ENCODE measurements around the gene DOLK.

DNA sequence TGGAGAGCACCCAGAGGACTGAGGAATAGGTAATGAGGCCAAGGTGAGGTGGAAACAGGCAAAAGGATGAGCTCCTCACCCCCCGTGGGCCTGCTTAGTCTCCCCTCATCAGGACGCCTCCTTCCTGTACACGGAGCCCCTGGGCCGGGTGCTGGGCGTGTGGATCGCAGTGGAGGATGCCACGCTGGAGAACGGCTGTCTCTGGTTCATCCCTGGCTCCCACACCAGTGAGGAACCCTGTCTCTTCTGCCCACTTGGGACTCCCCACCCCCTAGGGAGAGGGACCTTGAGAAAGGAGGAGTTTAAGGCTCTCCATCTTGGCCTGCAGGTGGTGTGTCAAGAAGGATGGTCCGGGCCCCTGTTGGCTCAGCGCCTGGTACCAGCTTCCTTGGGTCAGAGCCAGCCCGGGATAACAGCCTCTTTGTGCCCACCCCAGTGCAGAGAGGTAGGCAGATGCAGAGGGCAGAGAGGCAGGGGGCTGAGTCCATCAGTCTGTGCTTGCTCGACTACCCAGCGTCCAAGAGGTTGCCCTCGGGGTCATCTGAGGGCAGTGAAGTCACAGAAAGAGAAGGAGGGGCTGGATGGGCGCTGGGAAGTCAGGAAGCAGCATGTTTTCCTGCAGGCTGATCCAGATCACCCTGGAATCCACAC is 7.0 kb downstream of the DOLK start:
- TF ChIP-seq, protein P1, sequence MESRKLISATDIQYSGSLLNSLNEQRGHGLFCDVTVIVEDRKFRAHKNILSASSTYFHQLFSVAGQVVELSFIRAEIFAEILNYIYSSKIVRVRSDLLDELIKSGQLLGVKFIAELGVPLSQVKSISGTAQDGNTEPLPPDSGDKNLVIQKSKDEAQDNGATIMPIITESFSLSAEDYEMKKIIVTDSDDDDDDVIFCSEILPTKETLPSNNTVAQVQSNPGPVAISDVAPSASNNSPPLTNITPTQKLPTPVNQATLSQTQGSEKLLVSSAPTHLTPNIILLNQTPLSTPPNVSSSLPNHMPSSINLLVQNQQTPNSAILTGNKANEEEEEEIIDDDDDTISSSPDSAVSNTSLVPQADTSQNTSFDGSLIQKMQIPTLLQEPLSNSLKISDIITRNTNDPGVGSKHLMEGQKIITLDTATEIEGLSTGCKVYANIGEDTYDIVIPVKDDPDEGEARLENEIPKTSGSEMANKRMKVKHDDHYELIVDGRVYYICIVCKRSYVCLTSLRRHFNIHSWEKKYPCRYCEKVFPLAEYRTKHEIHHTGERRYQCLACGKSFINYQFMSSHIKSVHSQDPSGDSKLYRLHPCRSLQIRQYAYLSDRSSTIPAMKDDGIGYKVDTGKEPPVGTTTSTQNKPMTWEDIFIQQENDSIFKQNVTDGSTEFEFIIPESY (IDR thresholded peaks at IDR 0.05): no peak
- no peak for TF ChIP-seq ATF7 (IDR thresholded peaks at IDR 0.05; ENCODE audit: low read depth)
- TF ChIP-seq, protein P2, sequence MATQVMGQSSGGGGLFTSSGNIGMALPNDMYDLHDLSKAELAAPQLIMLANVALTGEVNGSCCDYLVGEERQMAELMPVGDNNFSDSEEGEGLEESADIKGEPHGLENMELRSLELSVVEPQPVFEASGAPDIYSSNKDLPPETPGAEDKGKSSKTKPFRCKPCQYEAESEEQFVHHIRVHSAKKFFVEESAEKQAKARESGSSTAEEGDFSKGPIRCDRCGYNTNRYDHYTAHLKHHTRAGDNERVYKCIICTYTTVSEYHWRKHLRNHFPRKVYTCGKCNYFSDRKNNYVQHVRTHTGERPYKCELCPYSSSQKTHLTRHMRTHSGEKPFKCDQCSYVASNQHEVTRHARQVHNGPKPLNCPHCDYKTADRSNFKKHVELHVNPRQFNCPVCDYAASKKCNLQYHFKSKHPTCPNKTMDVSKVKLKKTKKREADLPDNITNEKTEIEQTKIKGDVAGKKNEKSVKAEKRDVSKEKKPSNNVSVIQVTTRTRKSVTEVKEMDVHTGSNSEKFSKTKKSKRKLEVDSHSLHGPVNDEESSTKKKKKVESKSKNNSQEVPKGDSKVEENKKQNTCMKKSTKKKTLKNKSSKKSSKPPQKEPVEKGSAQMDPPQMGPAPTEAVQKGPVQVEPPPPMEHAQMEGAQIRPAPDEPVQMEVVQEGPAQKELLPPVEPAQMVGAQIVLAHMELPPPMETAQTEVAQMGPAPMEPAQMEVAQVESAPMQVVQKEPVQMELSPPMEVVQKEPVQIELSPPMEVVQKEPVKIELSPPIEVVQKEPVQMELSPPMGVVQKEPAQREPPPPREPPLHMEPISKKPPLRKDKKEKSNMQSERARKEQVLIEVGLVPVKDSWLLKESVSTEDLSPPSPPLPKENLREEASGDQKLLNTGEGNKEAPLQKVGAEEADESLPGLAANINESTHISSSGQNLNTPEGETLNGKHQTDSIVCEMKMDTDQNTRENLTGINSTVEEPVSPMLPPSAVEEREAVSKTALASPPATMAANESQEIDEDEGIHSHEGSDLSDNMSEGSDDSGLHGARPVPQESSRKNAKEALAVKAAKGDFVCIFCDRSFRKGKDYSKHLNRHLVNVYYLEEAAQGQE (IDR thresholded peaks at IDR 0.05; ENCODE audit: low read depth, low read length): no peak
- TF ChIP-seq, protein P3, sequence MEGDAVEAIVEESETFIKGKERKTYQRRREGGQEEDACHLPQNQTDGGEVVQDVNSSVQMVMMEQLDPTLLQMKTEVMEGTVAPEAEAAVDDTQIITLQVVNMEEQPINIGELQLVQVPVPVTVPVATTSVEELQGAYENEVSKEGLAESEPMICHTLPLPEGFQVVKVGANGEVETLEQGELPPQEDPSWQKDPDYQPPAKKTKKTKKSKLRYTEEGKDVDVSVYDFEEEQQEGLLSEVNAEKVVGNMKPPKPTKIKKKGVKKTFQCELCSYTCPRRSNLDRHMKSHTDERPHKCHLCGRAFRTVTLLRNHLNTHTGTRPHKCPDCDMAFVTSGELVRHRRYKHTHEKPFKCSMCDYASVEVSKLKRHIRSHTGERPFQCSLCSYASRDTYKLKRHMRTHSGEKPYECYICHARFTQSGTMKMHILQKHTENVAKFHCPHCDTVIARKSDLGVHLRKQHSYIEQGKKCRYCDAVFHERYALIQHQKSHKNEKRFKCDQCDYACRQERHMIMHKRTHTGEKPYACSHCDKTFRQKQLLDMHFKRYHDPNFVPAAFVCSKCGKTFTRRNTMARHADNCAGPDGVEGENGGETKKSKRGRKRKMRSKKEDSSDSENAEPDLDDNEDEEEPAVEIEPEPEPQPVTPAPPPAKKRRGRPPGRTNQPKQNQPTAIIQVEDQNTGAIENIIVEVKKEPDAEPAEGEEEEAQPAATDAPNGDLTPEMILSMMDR (IDR thresholded peaks at IDR 0.05 in 2 of 3, conservative IDR thresholded peaks at IDR 0.05 in 1 of 3; ENCODE audit: control insufficient read depth in 2 of 3, extremely low read depth in 1 of 3, insufficient read depth in 1 of 3, low read depth in 3 of 3, low read length in 3 of 3): no peak
- no peak for TF ChIP-seq ESRRA (IDR thresholded peaks at IDR 0.05; ENCODE audit: low read length)
- no peak for TF ChIP-seq POLR2A (IDR thresholded peaks at IDR 0.05; ENCODE audit: low read depth, low read length)
- no peak for TF ChIP-seq RAD21 (IDR thresholded peaks at IDR 0.05; ENCODE audit: insufficient read depth, low read depth, low read length)
- TF ChIP-seq NBN (IDR thresholded peaks at IDR 0.05): no peak
- no peak for TF ChIP-seq POLR2AphosphoS2 (IDR thresholded peaks at IDR 0.05; ENCODE audit: low read depth, low read length)
- TF ChIP-seq ZNF207 (IDR thresholded peaks at IDR 0.05; ENCODE audit: borderline replicate concordance): no peak
- TF ChIP-seq NFXL1 (IDR thresholded peaks at IDR 0.05; ENCODE audit: borderline replicate concordance): no peak
- TF ChIP-seq YY1 (IDR thresholded peaks at IDR 0.05; ENCODE audit: low read depth, low read length): no peak
